ENCODE measurements around the gene CD93.

The CD93 gene
- total RNA-seq: 3.9 to 4.8 reads per million in 2 donors

- DNase-seq: no peak
These were observed at the start of gene CD93 for GRCh38 chr20:23086056-23086566. Gene CD93 (minus strand): TSS chr20:23086324. CDS start chr20:23086192, 132 bp downstream.

- no peak for DNase-seq
These were observed 47.5 kb upstream of the CD93 start for GRCh38 chr20:23133560-23133998.

- no peak for DNase-seq
These were observed 46.9 kb upstream of the CD93 start for GRCh38 chr20:23132930-23133559.

GRCh38 chr20:23132293-23132929 is 46.3 kb upstream of the CD93 start:
- no peak for DNase-seq

- DNase-seq: no peak
These were observed 45.6 kb upstream of the CD93 start for GRCh38 chr20:23131766-23132165.

- DNase-seq: no peak
These were observed 44.6 kb upstream of the CD93 start for GRCh38 chr20:23130622-23131140.

- DNase-seq: no peak
These were observed 43.9 kb upstream of the CD93 start for GRCh38 chr20:23129891-23130621.

- no peak for DNase-seq
These were observed 43.1 kb upstream of the CD93 start for GRCh38 chr20:23129266-23129665.

GRCh38 chr20:23128461-23129125 is 42.5 kb upstream of the CD93 start:
- no peak for DNase-seq

- no peak for DNase-seq
These were observed 41.6 kb upstream of the CD93 start for GRCh38 chr20:23127506-23128279.

GRCh38 chr20:23126281-23127061 is 40.3 kb upstream of the CD93 start:
- DNase-seq: no peak

- no peak for DNase-seq
These were observed 39.6 kb upstream of the CD93 start for GRCh38 chr20:23125625-23126191.

GRCh38 chr20:23125159-23125558 is 39.0 kb upstream of the CD93 start:
- no peak for DNase-seq

- no peak for DNase-seq
These were observed 37.8 kb upstream of the CD93 start for GRCh38 chr20:23123886-23124285.

GRCh38 chr20:23122796-23123655 is 36.9 kb upstream of the CD93 start:
- DNase-seq: no peak

- no peak for DNase-seq
These were observed 36.2 kb upstream of the CD93 start for GRCh38 chr20:23122321-23122720.

GRCh38 chr20:23121751-23122320 is 35.7 kb upstream of the CD93 start:
- no peak for DNase-seq

- no peak for DNase-seq
These were observed 35.0 kb upstream of the CD93 start for GRCh38 chr20:23120936-23121750.

- no peak for DNase-seq
These were observed 34.1 kb upstream of the CD93 start for GRCh38 chr20:23120261-23120660.

Measured in T-helper 9 cell (primary cell).